Measurements from ENCODE around the gene LTA4H.

- TF ChIP-seq, protein P1, sequence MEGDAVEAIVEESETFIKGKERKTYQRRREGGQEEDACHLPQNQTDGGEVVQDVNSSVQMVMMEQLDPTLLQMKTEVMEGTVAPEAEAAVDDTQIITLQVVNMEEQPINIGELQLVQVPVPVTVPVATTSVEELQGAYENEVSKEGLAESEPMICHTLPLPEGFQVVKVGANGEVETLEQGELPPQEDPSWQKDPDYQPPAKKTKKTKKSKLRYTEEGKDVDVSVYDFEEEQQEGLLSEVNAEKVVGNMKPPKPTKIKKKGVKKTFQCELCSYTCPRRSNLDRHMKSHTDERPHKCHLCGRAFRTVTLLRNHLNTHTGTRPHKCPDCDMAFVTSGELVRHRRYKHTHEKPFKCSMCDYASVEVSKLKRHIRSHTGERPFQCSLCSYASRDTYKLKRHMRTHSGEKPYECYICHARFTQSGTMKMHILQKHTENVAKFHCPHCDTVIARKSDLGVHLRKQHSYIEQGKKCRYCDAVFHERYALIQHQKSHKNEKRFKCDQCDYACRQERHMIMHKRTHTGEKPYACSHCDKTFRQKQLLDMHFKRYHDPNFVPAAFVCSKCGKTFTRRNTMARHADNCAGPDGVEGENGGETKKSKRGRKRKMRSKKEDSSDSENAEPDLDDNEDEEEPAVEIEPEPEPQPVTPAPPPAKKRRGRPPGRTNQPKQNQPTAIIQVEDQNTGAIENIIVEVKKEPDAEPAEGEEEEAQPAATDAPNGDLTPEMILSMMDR (IDR thresholded peaks at IDR 0.05) = no peak
- no peak for TF ChIP-seq POLR2A (IDR thresholded peaks at IDR 0.05)
These were observed 635 bp downstream of the LTA4H start for GRCh38 chr12:96034621-96035282.
